H1 (cell line): Measurements from ENCODE around the gene TEAD3. TPM values are rescaled to one million over a fixed set of nuclear protein-coding genes. Genes with fewer than 3 reads are reported as not detected.
"Not testable (repeated sequence)": the region's sequence is repeated elsewhere in the genome, so short reads cannot be mapped to it uniquely, and the experiment has no call there.

ENCODE experiments used
- CTCF ChIA-PET: fragments of 300-600 bp; sonication (Branson Sonifier 250); formaldehyde crosslinking; loops from one replicate; lab custom pipeline; 2021; ENCODE audit not compliant: partially characterized antibody; lab: Charles Lee
- POLR2A ChIA-PET: fragments of 300-600 bp; sonication (Branson Sonifier 250); formaldehyde crosslinking; loops from one replicate; lab custom pipeline; 2021; ENCODE audit warnings: inconsistent platforms; ENCODE audit not compliant: partially characterized antibody; lab: Charles Lee
- DNase-seq, 2 experiments: peaks; one replicate each; pipeline versions ENCODE4 v3.0.0 to v3.0.0-alpha.2; 2010 to 2022; ENCODE audit warnings: low spot score in 2 of 2, low read depth in 1 of 2, mixed read lengths in 1 of 2
- FAIRE-seq: peaks from 2 replicates; lab custom pipeline; 2011; peaks lifted over from hg19 to GRCh38; lab: Jason Lieb, UNC
- H2AFZ ChIP-seq: 2 replicates; pipeline ENCODE4 v1.8.1; 2012; ENCODE audit warnings: low read length, inconsistent platforms
- H2AK5ac ChIP-seq: 2 replicates; pipeline ENCODE4 v1.6.1; 2013; ENCODE audit warnings: low read depth, low read length
- H2BK120ac ChIP-seq: replicated peaks from 2 replicates; pipeline ENCODE3; 2013; ENCODE audit warnings: low read depth, low read length, inconsistent platforms
- H2BK12ac ChIP-seq: 2 replicates; pipeline ENCODE4 v1.6.1; 2013; ENCODE audit warnings: low read depth, low read length
- H2BK15ac ChIP-seq: 2 replicates; pipeline ENCODE4 v1.6.1; 2013; ENCODE audit warnings: low read length
- H2BK20ac ChIP-seq: 2 replicates; pipeline ENCODE4 v1.6.1; 2013; ENCODE audit warnings: low read length
- H2BK5ac ChIP-seq: 2 replicates; pipeline ENCODE4 v1.6.1; 2013; ENCODE audit warnings: low read depth, low read length
- H3K14ac ChIP-seq: 2 replicates; pipeline ENCODE4 v1.6.1; 2013; ENCODE audit warnings: inconsistent platforms; ENCODE audit not compliant: insufficient read length
- H3K18ac ChIP-seq: 2 replicates; pipeline ENCODE4 v1.6.1; 2013; ENCODE audit warnings: low read length; ENCODE audit errors: extremely low read depth
- H3K23ac ChIP-seq: 2 replicates; pipeline ENCODE4 v1.6.1; 2013; ENCODE audit warnings: inconsistent platforms; ENCODE audit not compliant: insufficient read length
- H3K23me2 ChIP-seq: 2 replicates; pipeline ENCODE4 v1.6.1; 2013; ENCODE audit warnings: low read depth, low read length
- H3K27ac ChIP-seq: 2 replicates; pipeline ENCODE4 v1.6.1; 2011; ENCODE audit warnings: low read depth, low read length, inconsistent platforms
- H3K27me3 ChIP-seq, 4 experiments: replicated peaks in 1 of 4; 1 replicate in 1 of 4; 2 replicates in 3 of 4; pipeline versions ENCODE4 v1.6.1 to v1.8.1; 2011 to 2013; ENCODE audit warnings: low read length in 3 of 4, mild to moderate bottlenecking in 3 of 4, inconsistent platforms in 2 of 4, mixed read lengths in 2 of 4, moderate library complexity in 1 of 4; ENCODE audit not compliant: control insufficient read depth in 3 of 4, insufficient read depth in 3 of 4; ENCODE audit errors: extremely low read depth in 1 of 4
- H3K36me3 ChIP-seq, 4 experiments: 2 replicates each; pipeline versions ENCODE4 v1.6.1 to v1.8.1; 2011 to 2013; ENCODE audit warnings: mild to moderate bottlenecking in 4 of 4, low read length in 3 of 4, moderate library complexity in 2 of 4, control low read depth in 1 of 4, inconsistent platforms in 1 of 4; ENCODE audit not compliant: insufficient read depth in 4 of 4, control insufficient read depth in 2 of 4
- H3K4ac ChIP-seq: replicated peaks from 2 replicates; pipeline ENCODE3; 2013; ENCODE audit warnings: low read length, low read depth, mixed read lengths, inconsistent platforms; ENCODE audit not compliant: insufficient read length
- H3K4me1 ChIP-seq, 4 experiments: replicated peaks in 1 of 4; 1 replicate in 1 of 4; 2 replicates in 3 of 4; pipeline versions ENCODE4 v1.6.1 to v1.8.1; 2011 to 2013; ENCODE audit warnings: low read length in 3 of 4, inconsistent platforms in 2 of 4, mixed read lengths in 1 of 4; ENCODE audit not compliant: insufficient read depth in 4 of 4, control insufficient read depth in 3 of 4
- H3K4me2 ChIP-seq, 2 experiments: 2 replicates each; pipeline versions ENCODE4 v1.6.1 to v1.8.1; 2011 to 2013; ENCODE audit warnings: low read depth in 2 of 2, low read length in 2 of 2, control low read depth in 1 of 2, inconsistent platforms in 1 of 2, mild to moderate bottlenecking in 1 of 2; ENCODE audit not compliant: insufficient read depth in 1 of 2
- H3K4me3 ChIP-seq, 4 experiments: fragments of 200-600, 300-600 bp in 1 of 4; sonication (generic), shearing (Covaris generic), sonication (Bioruptor Twin) in 1 of 4; 2 replicates each; pipeline versions ENCODE4 v1.5.1 to v1.8.1; 2011 to 2016; ENCODE audit warnings: low read length in 4 of 4, low read depth in 3 of 4, control low read depth in 2 of 4, inconsistent platforms in 2 of 4, mild to moderate bottlenecking in 2 of 4, mixed read lengths in 1 of 4, moderate library complexity in 1 of 4; ENCODE audit not compliant: insufficient read depth in 2 of 4; ENCODE audit errors: extremely low read depth in 1 of 4
- H3K56ac ChIP-seq: replicated peaks from 2 replicates; pipeline ENCODE3; 2013; ENCODE audit warnings: low read depth, mild to moderate bottlenecking, mixed read lengths, low read length, inconsistent platforms; ENCODE audit not compliant: insufficient read length
- H3K79me1 ChIP-seq: 2 replicates; pipeline ENCODE4 v1.6.1; 2013; ENCODE audit warnings: low read depth, low read length, control low read depth
- H3K79me2 ChIP-seq, 2 experiments: 2 replicates each; pipeline versions ENCODE4 v1.6.1 to v1.8.1; 2012 to 2013; ENCODE audit warnings: low read length in 2 of 2, mild to moderate bottlenecking in 2 of 2, inconsistent platforms in 1 of 2; ENCODE audit not compliant: insufficient read depth in 2 of 2, control insufficient read depth in 1 of 2
- H3K9ac ChIP-seq, 4 experiments: replicated peaks in 1 of 4; 1 replicate in 1 of 4; 2 replicates in 3 of 4; pipeline versions ENCODE4 v1.6.1 to v1.8.1; 2011 to 2013; ENCODE audit warnings: low read depth in 3 of 4, low read length in 3 of 4, control low read depth in 2 of 4, mild to moderate bottlenecking in 2 of 4, moderate library complexity in 2 of 4, inconsistent platforms in 1 of 4; ENCODE audit errors: extremely low read depth in 1 of 4
- H3K9me3 ChIP-seq, 2 experiments: 2 replicates each; pipeline versions ENCODE4 v1.6.1 to v1.8.1; 2012 to 2013; ENCODE audit warnings: mild to moderate bottlenecking in 2 of 2, moderate library complexity in 2 of 2, control low read depth in 1 of 2, inconsistent platforms in 1 of 2, low read depth in 1 of 2, low read length in 1 of 2, mixed read lengths in 1 of 2; ENCODE audit not compliant: insufficient read depth in 2 of 2
- H4K20me1 ChIP-seq, 2 experiments: replicated peaks in 1 of 2; 2 replicates each; pipeline versions ENCODE3 to v1.8.1; 2011 to 2013; ENCODE audit warnings: inconsistent platforms in 2 of 2, low read length in 2 of 2, mild to moderate bottlenecking in 1 of 2; ENCODE audit not compliant: insufficient read depth in 2 of 2, control insufficient read depth in 1 of 2
- H4K5ac ChIP-seq: 2 replicates; pipeline ENCODE4 v1.6.1; 2013; ENCODE audit warnings: low read length, low read depth, mixed read lengths, inconsistent platforms; ENCODE audit not compliant: insufficient read length
- H4K8ac ChIP-seq: 2 replicates; pipeline ENCODE4 v1.8.0; 2013; ENCODE audit warnings: mild to moderate bottlenecking, moderate library complexity, low read length, inconsistent platforms; ENCODE audit not compliant: insufficient read depth; ENCODE audit errors: extremely low read depth
- H4K91ac ChIP-seq: replicated peaks from 2 replicates; pipeline ENCODE3; 2013; ENCODE audit warnings: low read length, mixed read lengths, inconsistent platforms; ENCODE audit not compliant: insufficient read length
- WGBS, 2 experiments: shearing (Covaris generic) in 1 of 2; methylation state at CpG; one replicate each; pipeline versions ENCODE4 v1.1.6 to v1.1.7; 2013 to 2015; ENCODE audit warnings: low lambda C conversion rate in 2 of 2, mixed read lengths in 2 of 2, inconsistent platforms in 1 of 2, low coverage in 1 of 2, missing lambda C conversion rate in 1 of 2; ENCODE audit not compliant: insufficient replicate concordance in 2 of 2, insufficient coverage in 1 of 2, insufficient read length in 1 of 2; ENCODE audit errors: extremely low coverage in 1 of 2, missing lambda C conversion rate in 1 of 2; 5-methylcytosine and 5-hydroxymethylcytosine counted together
- polyA plus RNA-seq, 7 experiments: library from polyadenylated mRNA; depleted of rRNA in 3 of 7; stranded (reverse) in 5 of 7; unstranded in 2 of 7; fragments of >200 nt in 5 of 7; fragments of 200-250 nt in 2 of 7; gene quantifications; 1 replicate in 5 of 7; 2 replicates in 1 of 7; 4 replicates in 1 of 7; pipeline versions ENCODE4 v1.2.1 to v1.2.3, GENCODE V29; 2011 to 2013; ENCODE audit warnings: missing spikeins in 2 of 7, mixed read lengths in 2 of 7
- total RNA-seq: library from RNA; stranded (reverse); fragmentation: NEBNext Ultra II Directional; extraction: Animal tissue kit (Norgen Biotek cat#: 25700); gene quantifications from 2 replicates; pipeline ENCODE4 v1.2.1, GENCODE V29; 2021

TEAD3 gene
- total and polyA plus RNA-seq, 2 of the 8 experiments (the other 6 are each of a cell fraction or from before 2014, with no cell fraction given) = 20.1 to 28.7 TPM

GRCh38 chr6:35535847-35536246 lies 39.0 kb upstream of the TEAD3 start:
- 90% methylated on average over 6 of the region's 6 CpGs; no CpG with 5 or more reads in 1 of the 2 experiments for WGBS, 2 experiments
- CTCF ChIA-PET = interaction anchor here (0.6 to 32.2 kb wide), 9 partner anchors 7 to 200 kb away, joined by 3 to 521 read pairs (median 5); no protein-coding TSS in a partner anchor
- H4K91ac ChIP-seq = not testable (repeated sequence)

More at GRCh38 chr6:35535847-35536246, 39.0 kb upstream of the TEAD3 start:
- H2AFZ ChIP-seq = 0 out of 2 replicates have a peak overlapping the region, but pooled peaks have one; percentile 9
- not testable (repeated sequence) for DNase-seq, H3K14ac ChIP-seq, H3K4ac ChIP-seq, H2BK5ac ChIP-seq, H3K23ac ChIP-seq, H3K23me2 ChIP-seq, H4K5ac ChIP-seq, H3K79me2 ChIP-seq, H2BK120ac ChIP-seq, H3K4me1 ChIP-seq, H3K4me2 ChIP-seq, H3K27me3 ChIP-seq, H3K36me3 ChIP-seq, H2BK15ac ChIP-seq, H2AK5ac ChIP-seq, FAIRE-seq, H3K4me3 ChIP-seq, H3K18ac ChIP-seq, H2BK12ac ChIP-seq, H2BK20ac ChIP-seq, H4K8ac ChIP-seq, H3K9ac ChIP-seq, H4K20me1 ChIP-seq, H3K79me1 ChIP-seq, H3K56ac ChIP-seq, H3K27ac ChIP-seq, H3K9me3 ChIP-seq
- POLR2A ChIA-PET = interaction anchor here (0.6 to 2.0 kb wide), 7 partner anchors 9 to 64 kb away, joined by 3 to 7 read pairs (median 4); partner anchors contain the start of gene TEAD3
